Heart right ventricle (tissue), 16 donors: ENCODE results near the gene SAP130. TPM values are rescaled to one million over a fixed set of nuclear protein-coding genes. Genes with fewer than 3 reads are reported as not detected.

Source experiments
- ATAC-seq, 8 donors: fragments of 200-7000 bp; cut with Tn5 transposase; one replicate each; pipeline ENCODE4 v1.9.1; 2020; ENCODE audit warnings: mild to moderate bottlenecking in 8 of 8, moderate library complexity in 8 of 8, moderate number of reproducible peaks in 1 of 8
- DNase-seq, 2 donors: peaks; one replicate each; pipeline ENCODE4 v3.0.0-alpha.2; 2020
- H3K27ac ChIP-seq, 10 donors: fragments of 200-600 bp; sonication (generic) in 2 of 10; one replicate each; pipeline versions ENCODE4 v1.5.0 to v1.8.0; 2020 to 2022; ENCODE audit warnings: mild to moderate bottlenecking in 3 of 10
- H3K27me3 ChIP-seq, 7 donors: fragments of 200-600 bp; one replicate each; pipeline ENCODE4 v1.8.0; 2021 to 2022; ENCODE audit warnings: mild to moderate bottlenecking in 2 of 7
- H3K36me3 ChIP-seq, 9 donors: fragments of 200-600 bp; sonication (generic) in 1 of 9; one replicate each; pipeline versions ENCODE4 v1.5.0 to v1.8.0; 2020 to 2022; ENCODE audit warnings: mild to moderate bottlenecking in 2 of 9
- H3K4me1 ChIP-seq, 9 donors: fragments of 200-600 bp; sonication (generic) in 1 of 9; one replicate each; pipeline versions ENCODE4 v1.5.0 to v1.8.0; 2020 to 2022; ENCODE audit warnings: mild to moderate bottlenecking in 4 of 9
- H3K4me3 ChIP-seq, 10 donors: fragments of 200-600 bp; sonication (generic) in 2 of 10; one replicate each; pipeline versions ENCODE4 v1.5.0 to v1.8.0; 2020 to 2022; ENCODE audit warnings: mild to moderate bottlenecking in 7 of 10, moderate library complexity in 2 of 10
- H3K9me3 ChIP-seq, 11 donors: fragments of 200-600 bp in 10 of 11; sonication (generic) in 2 of 11; one replicate each; pipeline versions ENCODE4 v1.5.0 to v1.8.0; 2013 to 2022; ENCODE audit warnings: mild to moderate bottlenecking in 2 of 11, control low read depth in 1 of 11, moderate library complexity in 1 of 11
- CTCF ChIP-seq, 9 donors: fragments of 200-600 bp; sonication (generic) in 2 of 9; IDR thresholded peaks; one replicate each; pipeline versions ENCODE4 v1.5.0 to v1.8.0; 2021 to 2022; ENCODE audit warnings: antibody characterized with exemption in 9 of 9, mild to moderate bottlenecking in 5 of 9, moderate library complexity in 1 of 9
- WGBS, 2 donors: extraction: QIAGEN DNeasy Blood & Tissue Kit; methylation state at CpG; one replicate each; pipeline ENCODE4 v1.1.7; 2013; ENCODE audit warnings: inconsistent platforms in 1 of 2; 5-methylcytosine and 5-hydroxymethylcytosine counted together
- intact Hi-C, 10 donors: fragments of 100-400 bp; cut with DNase I; formaldehyde crosslinking; loops; one replicate each; pipeline versions ENCODE4 v1.11.1 to v1.14.2; 2022
- polyA plus RNA-seq, 2 donors: library from polyadenylated mRNA; stranded (reverse); fragments of 200-250 nt; gene quantifications; one replicate each; pipeline ENCODE4 v1.2.3, GENCODE V29; 2013
- total RNA-seq, 10 donors: library from RNA; stranded (reverse); fragmentation: NEBNext Ultra II Directional in 3 of 10; extraction: Animal tissue kit (Norgen Biotek cat#: 25700) in 3 of 10; gene quantifications; one replicate each; pipeline versions ENCODE4 v1.2.1 to v1.2.4, GENCODE V29; 2021 to 2023
- donor health status: Arrhythmogenic right ventricular cardiomyopathy.
- donor health status: ischemic (EF 13 %, LVEDD 7.1; RV severe dilation, severe dysfunction).
- donor health status: healthy with polysubstance abuse.
- donor health status: DM: no; HTN: yes; CAD: no.
- donor health status: DM: no; HTN: no; CAD: no.
- donor health status: ischemic (EF 25% LVEDD 6.9; RV normal size, moderate dysfunction).
- donor health status: ischemic (EF 25% LVEDD 5.7; RV mildly dilated, moderate dysfunction).
- donor health status: healthy.
- donor health status: DM: yes; HTN: yes; CAD: no.
- donor health status: Ischemic cardiomyopathy.
- donor health status: ischemic (EF 35%, LVEDD 5.7; RV mildly dilated, moderate dysfunction).
- donor health status: nonischemic (EF 11% LVEDD 7.7; RV severe dilation, severe dysfunction).
- donor health status: DM: yes; HTN: yes; CAD: no.
- donor health status: PGD.
- donor health status: ischemic (EF 29% LVEDD 5.4; RV normal size, mild dysfunction).
- donor health status: nonischemic (EF 23%, LVEDD 6.1; RV moderate dilation, normal function).

Gene SAP130
- total and polyA plus RNA-seq, 12 donors, result 4.8 to 20.4 (median 16.6) TPM

- Histone ChIP-seq H3K4me3 (no peak overlapping the region), H3K27me3 (peaks cover 0 to 20% (median 7%) of the 10 kb centered on the region in 7 donors), H3K36me3 (no peaks in the 10 kb centered on the region), H3K4me1 (peaks cover 0 to 3% (median 3%) of the 10 kb centered on the region in 9 donors), H3K27ac (no peak overlapping the region), H3K9me3 (no peaks in the 10 kb centered on the region)
- intact Hi-C loops, result no loop called here
- no peak for DNase-seq
- TF ChIP-seq CTCF (IDR thresholded peaks at IDR 0.05), result no peak
- no peak for ATAC-seq
- 51 to 56% methylated on average over 21 of the region's 21 CpGs for WGBS, 2 donors
Measured at GRCh38 chr2:127906206-127906926, 121.5 kb downstream of the SAP130 start.

- DNase-seq (peak; percentile 61 to 75), ATAC-seq (peak; percentile 77 to 98 (median 90))
- Histone ChIP-seq H3K4me3 (peak overlapping the region in 1 of 10 donors; percentile 11), H3K27ac (peak overlapping the region in 8 of 10 donors; percentile 50 to 84 (median 58)), H3K36me3 (no peaks in the 10 kb centered on the region), H3K27me3 (peaks cover 0 to 13% (median 0%) of the 10 kb centered on the region in 7 donors), H3K9me3 (no peaks in the 10 kb centered on the region), H3K4me1 (peaks cover 0 to 16% (median 4%) of the 10 kb centered on the region in 9 donors)
- intact Hi-C loops, result no loop called here
- 56 to 62% methylated on average over 12 of the region's 12 CpGs for WGBS, 2 donors
- no peak for TF ChIP-seq CTCF (IDR thresholded peaks at IDR 0.05)
Measured at GRCh38 chr2:127901339-127902056, 126.4 kb downstream of the SAP130 start.

GRCh38 chr2:127897531-127898211 is 130.2 kb downstream of the SAP130 start:
- no peaks in the 10 kb centered on the region for H3K9me3 ChIP-seq
- intact Hi-C loops, result loop anchor here in 1 of 10 donors (10.0 kb wide), 1 partner anchor 127 kb away; the partner anchor contains the start of gene SAP130
- DNase-seq (no peak), ATAC-seq (no peak)
- 49 to 57% methylated on average over 1 of the region's 1 CpG for WGBS, 2 donors
- H3K4me3 ChIP-seq, result no peak overlapping the region
- TF ChIP-seq CTCF (IDR thresholded peaks at IDR 0.05), result no peak
- H3K27me3 ChIP-seq, result no peaks in the 10 kb centered on the region
- H3K4me1 ChIP-seq, result peaks cover 0 to 16% (median 4%) of the 10 kb centered on the region in 9 donors
- H3K36me3 ChIP-seq, result no peaks in the 10 kb centered on the region
- H3K27ac ChIP-seq, result no peak overlapping the region

- Histone ChIP-seq H3K27ac (peak overlapping the region in 7 of 10 donors; percentile 10 to 72 (median 57)), H3K4me1 (peaks cover 0 to 8% (median 0%) of the 10 kb centered on the region in 9 donors), H3K4me3 (peak overlapping the region in 2 of 10 donors; percentile 13 to 15), H3K9me3 (no peaks in the 10 kb centered on the region), H3K27me3 (no peaks in the 10 kb centered on the region), H3K36me3 (no peaks in the 10 kb centered on the region)
- no peak for TF ChIP-seq CTCF (IDR thresholded peaks at IDR 0.05)
- intact Hi-C loops, result loop anchor here in 2 of 10 donors (5.0 to 10.0 kb wide), 2 partner anchors 59 to 131 kb away; partner anchors contain the start of gene SAP130 (in 1 of the 2)
- ATAC-seq, result peak in 6 of 8 donors; percentile 24 to 48 (median 37)
- WGBS, 2 donors, result 48 to 58% methylated on average over 5 of the region's 5 CpGs
- DNase-seq, result no peak
Measured at GRCh38 chr2:127893494-127893893, 134.4 kb downstream of the SAP130 start.
